Measurements from ENCODE around the gene MMP28. TPM values are rescaled to one million over a fixed set of nuclear protein-coding genes. Genes with fewer than 3 reads are reported as not detected.

The MMP28 gene
- total RNA-seq, 1 experiment from 2014 or later, result not detected

DNA sequence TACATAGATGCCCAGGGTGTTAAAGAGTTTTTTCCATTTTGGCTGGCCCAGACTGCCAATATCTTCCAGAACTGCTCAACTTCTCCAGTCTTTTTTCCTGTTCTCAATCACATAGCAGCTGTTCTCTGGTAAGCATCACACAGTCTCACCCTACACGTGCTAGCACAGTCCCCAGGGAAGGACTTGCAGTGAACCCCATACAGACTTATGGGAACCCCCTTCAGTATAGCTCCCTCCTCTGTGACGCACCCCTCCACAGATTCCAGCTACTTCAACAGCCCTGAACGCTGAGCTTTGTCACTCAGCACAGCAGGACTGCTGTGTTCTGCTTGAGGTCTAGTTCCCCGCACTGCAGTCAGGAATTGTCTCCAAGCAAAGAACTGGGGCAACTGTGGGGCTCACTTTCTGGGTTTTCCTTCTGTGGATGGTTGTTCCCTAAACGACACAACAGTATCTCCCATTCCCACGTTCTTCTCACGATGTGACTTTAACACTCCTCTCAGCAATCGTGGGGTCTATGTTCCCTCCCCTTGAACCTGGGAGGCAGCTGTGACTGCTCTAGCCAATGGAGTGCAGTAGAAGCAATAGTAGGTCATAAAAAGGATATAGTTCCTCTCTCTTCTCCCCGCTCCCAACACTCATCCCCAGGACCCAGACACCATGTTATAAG lies 3.6 kb downstream of the MMP28 start:
- Histone ChIP-seq H3K4me1 (ENCODE audit: insufficient read depth, low read length) (0 out of 2 replicates have a peak, but pooled peaks cover 2% of the 10 kb centered on the region), H3K79me1 (ENCODE audit: insufficient read depth, low read depth, low read length, poor library complexity, severe bottlenecking) (no peaks in the 10 kb centered on the region), H3K4ac (ENCODE audit: low read depth, low read length) (no peak overlapping the region), H4K5ac (ENCODE audit: insufficient read length, low read depth, low read length) (no peak overlapping the region), H4K91ac (ENCODE audit: insufficient read length, low read depth, low read length) (no peak overlapping the region), H3K56ac (ENCODE audit: insufficient read length, low read depth, low read length) (no peak overlapping the region), H3K18ac (ENCODE audit: insufficient read length, low read depth, low read length) (no peak overlapping the region), H3K4me2 (ENCODE audit: insufficient read depth, insufficient read length, low read length) (no peak overlapping the region), H3K14ac (ENCODE audit: insufficient read depth, low read length) (no peak overlapping the region), H2AFZ (ENCODE audit: low read length) (no peak overlapping the region), H2BK120ac (ENCODE audit: low read depth, low read length, poor library complexity, severe bottlenecking) (no peak overlapping the region), H2BK15ac (ENCODE audit: low read depth, low read length) (no peak overlapping the region), H3K23me2 (ENCODE audit: insufficient read length, low read depth, low read length, poor library complexity, severe bottlenecking) (peaks cover 6% of the 10 kb centered on the region), H2AK5ac (ENCODE audit: insufficient read length, low read length) (no peak overlapping the region), H2BK20ac (ENCODE audit: low read depth, low read length, poor library complexity, severe bottlenecking) (no peak overlapping the region), H2BK12ac (ENCODE audit: insufficient read length, low read depth, low read length) (no peak overlapping the region), H3K27ac (ENCODE audit: insufficient read length, low read depth, low read length) (no peak overlapping the region), H4K8ac (replicated peaks; ENCODE audit: insufficient read length, low read depth, low read length) (no peak overlapping the region), H2BK5ac (ENCODE audit: insufficient read length, low read length) (no peak overlapping the region), H3K79me2 (ENCODE audit: insufficient read depth, low read length) (no peaks in the 10 kb centered on the region), H4K20me1 (ENCODE audit: control insufficient read depth, insufficient read depth, insufficient read length) (no peaks in the 10 kb centered on the region), H3T11ph (ENCODE audit: low read length) (no peak overlapping the region), H3K27me3 (ENCODE audit: insufficient read depth, low read length) (peaks cover 28% of the 10 kb centered on the region), H3K9me3 (ENCODE audit: control insufficient read depth, low read depth, low read length) (no peaks in the 10 kb centered on the region), H3K23ac (ENCODE audit: insufficient read length, low read depth, low read length) (no peak overlapping the region), H3K9ac (ENCODE audit: extremely low read depth, insufficient read length, low read length) (no peak overlapping the region)
- no CpG with 5 or more reads among the region's 9 CpGs for WGBS (ENCODE audit: extremely low coverage, insufficient read length, low lambda C conversion rate)
- H3K9me3 Mint-ChIP-seq, result no peaks in the 10 kb centered on the region
- no peak overlapping the region; a peak in 1 of 5 replicates for H3K4me3 Mint-ChIP-seq
- H3K36me3 Mint-ChIP-seq (ENCODE audit: insufficient read depth in 1 of 3, low read depth in 3 of 3), result no peaks in the 10 kb centered on the region
- no peak for TF ChIP-seq CTCF (conservative IDR thresholded peaks at IDR 0.05)
- no peak overlapping the region for H3K27ac Mint-ChIP-seq
- DNase-seq, result no peak
- H3K27me3 Mint-ChIP-seq (ENCODE audit: low read depth), result peaks cover 91% of the 10 kb centered on the region
- H3K4me1 Mint-ChIP-seq, result peaks cover 6 to 23% of the 10 kb centered on the region in 2 experiments

Measured in H9 (cell line).